Ramos (cell line): ENCODE data around the gene TMEM242.

Source experiments
- in situ Hi-C: fragments of 300-500 bp; cut with MboI; formaldehyde crosslinking; loops from one replicate; pipeline ENCODE4 v1.14.3; 2022; ENCODE audit warnings: low sequenced_read_pairs; ENCODE audit not compliant: unreplicated experiment

The TMEM242 gene

DNA sequence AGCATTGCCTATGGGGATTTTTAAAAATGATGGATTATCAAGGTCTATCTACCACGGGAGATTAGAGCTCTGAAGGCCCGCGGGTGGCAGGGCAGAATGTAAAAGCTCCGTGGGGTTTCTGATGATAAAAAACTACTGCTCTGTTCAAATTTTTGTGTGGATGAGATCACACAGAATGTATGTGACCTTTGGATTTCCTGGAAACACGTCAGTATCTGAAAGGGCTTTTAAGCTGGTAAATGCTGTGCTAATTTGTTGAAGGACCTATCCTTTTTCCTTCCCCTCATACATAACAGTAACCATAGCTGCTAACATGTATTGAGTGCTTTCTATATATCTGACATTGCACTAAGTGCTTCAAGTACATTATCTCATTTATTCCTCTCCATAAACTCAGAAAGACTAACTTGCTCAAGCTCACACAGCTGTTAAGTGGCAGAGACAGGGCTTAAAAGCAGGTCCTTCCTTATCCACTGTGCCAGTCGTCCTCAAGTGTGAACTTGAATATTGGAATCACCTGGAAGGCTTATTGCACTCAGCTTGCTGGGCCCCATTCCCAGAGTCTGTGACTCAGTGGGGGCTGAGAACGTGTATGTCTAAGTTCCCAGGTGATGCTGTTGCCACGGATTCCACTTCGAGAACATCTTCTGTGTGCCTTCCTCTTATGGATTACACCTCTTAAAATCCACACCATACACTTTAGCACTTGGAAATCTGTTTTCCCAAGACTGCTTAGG lies 1.9 kb upstream of the TMEM242 start:
- in situ Hi-C loops, result loop anchor here (10.0 kb wide), 1 partner anchor 350 kb away; no protein-coding TSS in a partner anchor

GRCh38 chr6:157323966-157324300 lies 614 bp upstream of the TMEM242 start:
- in situ Hi-C loops, result loop anchor here (10.0 to 25.0 kb wide), 2 partner anchors 351 to 563 kb away; no protein-coding TSS in a partner anchor

DNA sequence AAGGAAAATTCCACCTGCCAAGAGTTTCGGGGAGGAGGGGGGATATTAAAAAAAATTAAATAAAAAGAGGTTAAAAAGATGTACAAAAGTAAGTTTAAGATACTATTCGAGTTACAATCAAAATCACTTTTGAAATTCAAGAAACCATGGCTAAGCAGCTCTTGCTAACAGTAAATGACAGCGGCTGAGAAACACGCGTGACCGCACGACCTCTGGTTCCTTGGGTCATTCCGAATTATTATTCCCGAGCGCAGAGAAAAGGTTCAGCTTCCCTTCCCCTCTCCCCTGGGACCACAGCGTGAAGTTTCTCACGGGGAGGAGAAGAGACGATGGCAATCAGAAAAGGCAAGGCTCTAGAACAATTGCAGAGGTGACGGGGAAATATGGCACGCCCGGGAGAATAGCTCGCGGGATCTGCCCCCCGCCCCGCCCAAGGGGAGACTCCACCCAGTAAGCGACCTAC lies 496 bp downstream of the TMEM242 start:
- in situ Hi-C loops, result loop anchor here (10.0 to 25.0 kb wide), 2 partner anchors 352 to 564 kb away; no protein-coding TSS in a partner anchor

- in situ Hi-C loops, result loop anchor here (25.0 kb wide), 1 partner anchor 570 kb away; no protein-coding TSS in a partner anchor
These were observed 6.2 kb downstream of the TMEM242 start for GRCh38 chr6:157316871-157317814.

DNA sequence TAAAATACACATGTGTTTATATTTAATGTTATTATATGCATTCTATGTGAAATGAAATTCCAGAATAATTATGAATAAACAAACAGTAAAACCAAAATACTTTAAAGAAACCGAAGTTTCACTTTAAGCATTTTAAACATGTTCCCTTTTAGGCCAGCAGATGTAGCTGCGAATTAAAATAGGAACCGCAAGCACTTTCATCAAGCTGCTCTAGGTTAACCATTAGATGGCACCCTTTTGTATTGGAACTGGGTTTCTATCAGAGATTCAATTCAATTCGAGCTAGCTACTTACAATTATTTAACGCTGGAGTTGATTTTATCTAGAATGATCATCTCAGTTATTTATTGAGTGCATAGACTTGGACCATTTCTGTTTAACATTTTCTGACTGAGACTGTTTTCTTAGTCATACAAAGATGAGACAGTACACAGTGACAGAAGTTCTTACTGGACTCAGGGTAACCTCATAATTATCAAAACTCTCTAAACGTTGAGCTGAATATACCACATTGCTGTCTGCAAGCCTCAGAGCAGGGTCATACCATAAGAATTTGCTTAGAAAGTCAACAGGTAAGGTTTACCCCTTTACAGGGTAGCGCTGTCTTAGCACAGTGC lies 8.5 kb downstream of the TMEM242 start:
- in situ Hi-C loops, result loop anchor here (25.0 kb wide), 1 partner anchor 572 kb away; no protein-coding TSS in a partner anchor

GRCh38 chr6:157313531-157314467 lies 9.5 kb downstream of the TMEM242 start:
- in situ Hi-C loops, result loop anchor here (25.0 kb wide), 1 partner anchor 574 kb away; no protein-coding TSS in a partner anchor

DNA sequence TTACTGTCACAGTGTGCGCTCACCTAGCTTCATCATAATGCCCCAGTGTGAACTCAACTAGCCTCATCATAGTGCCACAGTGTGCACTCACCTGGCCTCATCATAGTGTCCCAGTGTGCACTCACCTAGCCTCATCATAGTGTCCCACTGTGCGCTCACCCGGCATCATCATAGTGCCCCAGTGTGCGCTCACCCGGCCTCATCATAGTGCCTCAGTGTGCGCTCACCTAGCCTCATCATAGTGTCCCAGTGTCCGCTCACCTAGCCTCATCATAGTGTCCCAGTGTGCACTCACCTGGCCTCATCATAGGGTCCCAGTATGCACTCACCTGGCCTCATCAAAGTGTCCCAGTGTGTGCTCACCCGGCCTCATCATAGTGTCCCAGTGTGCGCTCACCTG lies 10.6 kb downstream of the TMEM242 start:
- in situ Hi-C loops, result loop anchor here (25.0 kb wide), 1 partner anchor 575 kb away; no protein-coding TSS in a partner anchor

DNA sequence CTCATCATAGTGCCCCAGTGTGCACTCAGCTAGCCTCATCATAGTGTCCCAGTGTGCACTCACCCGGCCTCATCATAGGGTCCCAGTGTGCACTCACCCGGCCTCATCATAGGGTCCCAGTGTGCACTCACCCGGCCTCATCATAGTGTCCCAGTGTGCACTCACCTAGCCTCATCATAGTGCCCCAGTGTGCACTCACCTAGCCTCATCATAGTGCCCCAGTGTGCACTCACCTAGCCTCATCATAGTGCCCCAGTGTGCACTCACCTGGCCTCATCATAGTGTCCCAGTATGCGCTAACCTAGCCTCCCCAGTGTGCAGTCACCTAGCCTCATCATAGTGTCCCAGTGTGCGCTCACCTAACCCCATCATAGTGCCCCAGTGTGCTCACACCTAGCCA lies 12.6 kb downstream of the TMEM242 start:
- in situ Hi-C loops, result loop anchor here (25.0 kb wide), 1 partner anchor 577 kb away; no protein-coding TSS in a partner anchor

GRCh38 chr6:157307661-157308060 lies 15.7 kb downstream of the TMEM242 start:
- in situ Hi-C loops, result loop anchor here (25.0 kb wide), 1 partner anchor 580 kb away; no protein-coding TSS in a partner anchor

DNA sequence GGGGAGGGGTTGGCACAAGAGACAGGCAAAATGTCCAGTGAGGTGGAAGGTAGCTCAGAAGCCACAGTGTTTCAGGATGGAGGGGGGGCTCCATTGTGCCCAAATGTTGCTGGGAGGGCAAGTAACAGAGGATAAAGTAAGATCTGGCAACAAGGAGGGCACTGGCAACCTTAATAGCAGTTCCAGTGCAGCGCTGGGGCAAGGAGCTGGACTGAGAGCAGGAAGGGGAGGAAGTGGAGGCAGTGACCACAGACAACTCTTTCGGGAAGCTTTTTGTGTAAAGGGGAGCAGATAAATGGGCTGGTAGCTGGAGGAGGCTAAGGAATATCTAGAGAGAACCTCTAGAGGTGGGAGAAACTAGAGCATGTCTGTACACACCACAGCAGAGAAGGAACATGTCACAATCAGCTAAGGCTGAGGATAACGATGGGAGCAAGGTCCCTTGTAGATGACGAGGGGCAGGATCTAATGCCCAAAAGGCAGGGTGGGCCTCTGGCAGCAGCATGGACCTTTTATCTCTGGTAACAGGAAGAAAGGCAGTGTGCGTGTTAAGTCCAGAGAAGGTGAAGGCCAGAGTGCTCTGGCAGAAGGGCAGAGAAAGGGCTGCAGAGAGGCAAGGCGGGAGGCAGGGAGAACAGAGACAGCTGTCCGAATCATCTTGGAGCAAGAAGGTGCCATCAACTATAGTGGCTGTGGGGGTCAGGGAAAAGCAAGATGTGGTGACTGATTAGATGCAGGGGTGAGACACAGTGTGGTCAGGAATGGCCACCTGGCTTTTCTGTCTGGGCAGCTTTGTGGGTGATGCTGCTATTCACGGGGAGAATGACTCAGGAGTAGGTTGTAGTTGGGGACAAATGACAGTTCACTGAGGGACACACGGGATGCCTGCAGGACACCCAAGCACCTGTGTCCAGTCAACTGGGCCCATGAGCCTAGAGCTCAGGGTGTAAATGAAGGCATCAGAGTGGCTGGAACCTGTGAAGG lies 17.4 kb downstream of the TMEM242 start:
- in situ Hi-C loops, result loop anchor here (25.0 kb wide), 1 partner anchor 581 kb away; no protein-coding TSS in a partner anchor

- in situ Hi-C loops, result loop anchor here (25.0 kb wide), 1 partner anchor 582 kb away; no protein-coding TSS in a partner anchor
These were observed 18.2 kb downstream of the TMEM242 start for GRCh38 chr6:157304899-157305663.

GRCh38 chr6:157302736-157303135 lies 20.6 kb downstream of the TMEM242 start:
- in situ Hi-C loops, result loop anchor here (25.0 kb wide), 1 partner anchor 585 kb away; no protein-coding TSS in a partner anchor

GRCh38 chr6:157300436-157300835 lies 22.9 kb downstream of the TMEM242 start:
- in situ Hi-C loops, result loop anchor here (25.0 kb wide), 1 partner anchor 587 kb away; no protein-coding TSS in a partner anchor

DNA sequence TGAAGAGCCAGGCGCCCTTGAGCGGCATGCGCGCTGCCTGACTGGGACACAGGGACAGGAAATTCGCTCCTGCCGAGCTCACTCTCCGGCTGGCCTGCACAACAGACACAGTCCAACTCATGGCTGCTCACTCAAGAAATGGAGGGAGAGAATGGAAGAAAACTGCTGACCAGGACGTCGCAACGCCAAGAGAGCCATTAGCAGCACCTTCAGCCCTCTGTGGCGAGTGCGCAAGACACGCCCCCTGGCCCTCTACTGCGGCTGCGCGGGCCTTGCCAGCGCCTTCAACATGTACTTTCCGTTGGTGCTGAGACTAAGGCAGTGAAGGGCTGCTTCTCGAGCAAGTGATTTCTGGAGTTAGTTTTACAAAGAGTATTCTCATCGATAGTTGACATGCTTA lies 23.3 kb downstream of the TMEM242 start:
- in situ Hi-C loops, result loop anchor here (25.0 kb wide), 1 partner anchor 587 kb away; no protein-coding TSS in a partner anchor

- in situ Hi-C loops, result no loop called here
These were observed 25.0 kb downstream of the TMEM242 start for GRCh38 chr6:157298216-157298724.

GRCh38 chr6:157294654-157295053 lies 28.7 kb downstream of the TMEM242 start:
- in situ Hi-C loops, result no loop called here

GRCh38 chr6:157293780-157294179 lies 29.5 kb downstream of the TMEM242 start:
- in situ Hi-C loops, result no loop called here
